NT2/D1 (cell line): ENCODE data around the gene WDR36.

Source experiments
- SUZ12 ChIP-seq: IDR thresholded peaks from 2 replicates; pipeline ENCODE4 v1.6.1; 2011; ENCODE audit not compliant: insufficient read length, insufficient read depth; ENCODE audit errors: extremely low read depth
- YY1 ChIP-seq: IDR thresholded peaks from 2 replicates; pipeline ENCODE4 v1.6.1; 2011; ENCODE audit not compliant: insufficient read length, insufficient read depth
- ZNF274 ChIP-seq: IDR thresholded peaks from 2 replicates; pipeline ENCODE4 v1.6.1; 2011; ENCODE audit warnings: mild to moderate bottlenecking, low read depth, low read length

DNA sequence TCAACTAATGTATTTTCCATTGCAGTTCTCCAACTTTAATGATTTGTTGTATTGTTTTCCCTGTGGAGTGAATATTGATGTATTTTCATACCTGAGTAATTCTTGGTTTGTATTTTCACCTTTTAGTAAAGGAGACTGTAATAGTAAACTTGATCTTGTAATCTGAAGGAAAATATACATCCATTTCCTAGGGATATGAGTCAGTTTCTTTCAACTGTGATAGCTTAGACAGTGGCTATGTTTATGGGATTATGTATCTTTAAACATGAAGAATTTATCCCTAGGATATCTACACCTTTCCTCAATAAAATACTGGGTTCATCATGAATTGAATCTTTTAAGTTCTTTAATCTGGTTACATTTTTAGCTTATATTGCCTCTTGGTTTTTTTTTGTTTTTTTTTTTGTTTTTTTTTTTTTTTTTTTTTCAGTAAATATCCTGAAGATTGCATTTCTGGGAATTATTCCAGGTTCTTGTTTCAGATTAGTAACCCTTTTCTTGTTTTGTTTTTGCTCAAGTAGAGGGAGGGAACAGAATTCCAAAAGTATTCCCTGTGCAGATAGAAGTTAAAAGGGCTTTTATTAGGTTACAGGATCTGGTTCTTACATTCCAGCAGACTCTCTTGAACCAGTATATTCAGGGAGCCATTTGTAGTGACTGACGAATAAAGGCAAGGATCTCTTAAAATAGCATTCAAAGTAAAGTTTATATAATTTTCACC lies 7.1 kb downstream of the WDR36 start:
- no peak for TF ChIP-seq ZNF274
- TF ChIP-seq YY1: no peak
- no peak for TF ChIP-seq SUZ12
